ENCODE data around the gene ZSCAN12. TPM values are rescaled to one million over a fixed set of nuclear protein-coding genes. Genes with fewer than 3 reads are reported as not detected.
"Not testable (repeated sequence)": the region's sequence is repeated elsewhere in the genome, so short reads cannot be mapped to it uniquely, and the experiment has no call there.

ZSCAN12 gene
- total and polyA plus RNA-seq, 8 donors, result 1.1 to 10.5 (median 3.5) TPM

GRCh38 chr6:28410767-28411166, 11.2 kb upstream of the ZSCAN12 start:
- Histone ChIP-seq H3K27ac (no peak overlapping the region), H3K9me3 (peaks cover 0 to 16% (median 0%) of the 10 kb centered on the region in 4 donors), H3K27me3 (peaks cover 0 to 14% (median 0%) of the 10 kb centered on the region in 3 donors), H3K4me1 (no peaks in the 10 kb centered on the region), H3K4me3 (no peak overlapping the region), H3K36me3 (no peaks in the 10 kb centered on the region)
- no peak for TF ChIP-seq POLR2A (IDR thresholded peaks at IDR 0.05)
- TF ChIP-seq EP300 (IDR thresholded peaks at IDR 0.05), result no peak
- no peak for TF ChIP-seq POLR2AphosphoS5 (IDR thresholded peaks at IDR 0.05)
- no peak for TF ChIP-seq CTCF (IDR thresholded peaks at IDR 0.05)
- 87 to 100% (median 99%) methylated on average over 2 of the region's 2 CpGs for WGBS, 5 donors
- DNase-seq, result no peak
- intact Hi-C loops (cut with DNase I; ENCODE audit: low total_unique reads), result no loop called here

- intact Hi-C loops (cut with DNase I; ENCODE audit: low total_unique reads), result no loop called here
- Histone ChIP-seq H3K9me3 (peaks cover 0 to 12% (median 0%) of the 10 kb centered on the region in 4 donors), H3K4me3 (no peak overlapping the region), H3K36me3 (no peaks in the 10 kb centered on the region), H3K27me3 (peaks cover 0 to 28% (median 0%) of the 10 kb centered on the region in 3 donors), H3K27ac (no peak overlapping the region), H3K4me1 (no peaks in the 10 kb centered on the region)
- DNase-seq, result no peak
- TF ChIP-seq POLR2A (IDR thresholded peaks at IDR 0.05) (no peak), CTCF (IDR thresholded peaks at IDR 0.05) (no peak), EP300 (IDR thresholded peaks at IDR 0.05) (no peak), POLR2AphosphoS5 (IDR thresholded peaks at IDR 0.05) (no peak)
- 83 to 89% (median 86%) methylated on average over 5 of the region's 5 CpGs for WGBS, 5 donors
Measured at GRCh38 chr6:28408076-28408802, 8.7 kb upstream of the ZSCAN12 start.

DNA sequence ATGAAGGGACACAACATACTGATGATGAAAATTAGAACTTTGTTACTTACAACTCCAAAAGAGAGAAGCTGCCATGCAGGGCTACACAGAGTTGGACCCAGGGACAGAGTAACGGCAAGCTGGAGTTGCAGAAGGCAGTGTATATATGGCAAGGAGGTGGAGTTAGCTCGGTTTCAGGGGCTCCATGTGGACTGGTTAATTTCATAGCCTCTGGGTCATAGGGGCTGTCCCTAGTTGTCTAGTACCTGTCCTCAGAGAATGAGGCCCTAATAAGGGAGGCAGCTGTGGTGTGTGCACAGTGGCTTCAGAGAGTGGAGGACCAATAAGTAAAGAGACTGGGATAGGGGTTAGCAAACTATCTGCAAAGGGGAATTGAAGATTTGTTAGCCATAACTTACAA, 7.9 kb upstream of the ZSCAN12 start:
- TF ChIP-seq POLR2A (IDR thresholded peaks at IDR 0.05), result no peak
- no peak for TF ChIP-seq EP300 (IDR thresholded peaks at IDR 0.05)
- TF ChIP-seq CTCF (IDR thresholded peaks at IDR 0.05), result no peak
- TF ChIP-seq POLR2AphosphoS5 (IDR thresholded peaks at IDR 0.05), result no peak
- Histone ChIP-seq H3K27me3 (peaks cover 0 to 28% (median 0%) of the 10 kb centered on the region in 3 donors), H3K9me3 (peaks cover 0 to 12% (median 0%) of the 10 kb centered on the region in 4 donors), H3K36me3 (no peaks in the 10 kb centered on the region), H3K4me3 (no peak overlapping the region), H3K4me1 (no peaks in the 10 kb centered on the region), H3K27ac (no peak overlapping the region)
- intact Hi-C loops (cut with DNase I; ENCODE audit: low total_unique reads), result no loop called here
- DNase-seq, result no peak
- 46 to 65% (median 58%) methylated on average over 2 of the region's 2 CpGs for WGBS, 5 donors

DNA sequence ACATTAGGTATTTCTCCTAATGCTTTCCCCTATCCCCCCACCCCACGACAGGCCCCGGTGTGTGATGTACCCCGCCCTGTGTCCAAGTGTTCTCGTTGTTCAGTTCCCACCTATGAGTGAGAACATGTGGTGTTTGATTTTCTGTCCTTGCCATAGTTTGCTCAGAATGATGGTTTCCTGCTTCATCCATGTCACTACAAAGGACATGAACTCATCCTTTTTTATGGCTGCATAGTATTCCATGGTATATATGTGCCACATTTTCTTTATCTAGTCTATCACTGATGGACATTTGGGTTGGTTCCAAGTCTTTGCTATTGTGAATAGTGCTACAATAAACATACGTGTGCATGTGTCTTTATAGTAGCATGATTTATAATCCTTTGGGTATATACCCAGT, 4.4 kb upstream of the ZSCAN12 start:
- intact Hi-C loops (cut with DNase I; ENCODE audit: low total_unique reads); H3K4me3 ChIP-seq; H3K27ac ChIP-seq; H3K36me3 ChIP-seq; H3K9me3 ChIP-seq; DNase-seq; H3K4me1 ChIP-seq: not testable (repeated sequence)
- WGBS, 5 donors, result 80 to 93% (median 87%) methylated on average over 4 to 5 of the region's 5 CpGs
- H3K27me3 ChIP-seq, result peaks cover 0 to 23% (median 0%) of the 10 kb centered on the region in 3 donors

- H3K9me3 ChIP-seq, result no peaks in the 10 kb centered on the region
- peaks cover 0 to 10% (median 5%) of the 10 kb centered on the region in 4 donors for H3K36me3 ChIP-seq
- intact Hi-C loops (cut with DNase I; ENCODE audit: low total_unique reads), result no loop called here
- H3K4me1 ChIP-seq, result peaks cover 0 to 20% (median 12%) of the 10 kb centered on the region in 4 donors
- DNase-seq, result no peak
- no peak overlapping the region for H3K4me3 ChIP-seq
- no peak overlapping the region for H3K27ac ChIP-seq
- H3K27me3 ChIP-seq, result peaks cover 0 to 20% (median 0%) of the 10 kb centered on the region in 3 donors
- TF ChIP-seq POLR2A (IDR thresholded peaks at IDR 0.05) (no peak), EP300 (IDR thresholded peaks at IDR 0.05) (no peak), CTCF (IDR thresholded peaks at IDR 0.05) (no peak), POLR2AphosphoS5 (IDR thresholded peaks at IDR 0.05) (no peak)
- 54 to 79% (median 74%) methylated on average over 2 of the region's 2 CpGs for WGBS, 5 donors
Measured at GRCh38 chr6:28402197-28402596, 2.6 kb upstream of the ZSCAN12 start.

Data from stomach (tissue), 9 donors.